Neural crest cell (in vitro differentiated cells): ENCODE data around the gene WDSUB1. TPM values are rescaled to one million over a fixed set of nuclear protein-coding genes. Genes with fewer than 3 reads are reported as not detected.

ENCODE experiments used
- DNase-seq: peaks from one replicate; pipeline ENCODE4 v3.0.0; 2021; ENCODE audit warnings: low read depth, mixed read lengths, low spot score
- H3K27ac Mint-ChIP-seq: one replicate; pipeline ENCODE4 v1.8.0; 2021; ENCODE audit warnings: mild to moderate bottlenecking, mixed read lengths; ENCODE audit not compliant: unreplicated experiment
- H3K27me3 Mint-ChIP-seq: 2 replicates; pipeline ENCODE4 v1.8.0; 2021; ENCODE audit warnings: low read depth, mild to moderate bottlenecking, mixed read lengths
- H3K36me3 Mint-ChIP-seq: 2 replicates; pipeline ENCODE4 v1.8.0; 2021; ENCODE audit warnings: low read depth, mild to moderate bottlenecking, mixed read lengths
- H3K4me1 Mint-ChIP-seq: 2 replicates; pipeline ENCODE4 v1.8.0; 2021; ENCODE audit warnings: mixed read lengths
- H3K4me3 Mint-ChIP-seq: one replicate; pipeline ENCODE4 v1.8.0; 2021; ENCODE audit warnings: mild to moderate bottlenecking, mixed read lengths
- H3K9me3 Mint-ChIP-seq: 2 replicates; pipeline ENCODE4 v1.8.0; 2021; ENCODE audit warnings: mixed read lengths
- CTCF ChIP-seq: fragments of 200-600 bp; sonication (generic); conservative IDR thresholded peaks from 2 replicates; pipeline ENCODE4 v1.5.0; 2021; ENCODE audit warnings: antibody characterized with exemption, mild to moderate bottlenecking
- total RNA-seq: library from RNA; stranded (reverse); gene quantifications from 2 replicates; pipeline ENCODE4 v1.2.1, GENCODE V29; 2021

Gene WDSUB1
- total RNA-seq, 1 donor from 2014 or later, result 4.9 TPM

- no peak for DNase-seq
- Mint-ChIP-seq H3K9me3 (no peaks in the 10 kb centered on the region), H3K27me3 (no peaks in the 10 kb centered on the region), H3K4me1 (peaks cover 7% of the 10 kb centered on the region), H3K4me3 (no peak overlapping the region), H3K36me3 (peaks cover 22% of the 10 kb centered on the region), H3K27ac (no peak overlapping the region)
- TF ChIP-seq CTCF, result no peak
Measured at GRCh38 chr2:159218389-159218788, 68.1 kb downstream of the WDSUB1 start.

GRCh38 chr2:159217676-159218075, 68.8 kb downstream of the WDSUB1 start:
- H3K4me1 Mint-ChIP-seq, result peaks cover 7% of the 10 kb centered on the region
- H3K36me3 Mint-ChIP-seq, result peaks cover 22% of the 10 kb centered on the region
- no peak overlapping the region for H3K27ac Mint-ChIP-seq
- no peak overlapping the region for H3K4me3 Mint-ChIP-seq
- TF ChIP-seq CTCF, result no peak
- no peaks in the 10 kb centered on the region for H3K27me3 Mint-ChIP-seq
- no peak for DNase-seq
- H3K9me3 Mint-ChIP-seq, result no peaks in the 10 kb centered on the region

DNA sequence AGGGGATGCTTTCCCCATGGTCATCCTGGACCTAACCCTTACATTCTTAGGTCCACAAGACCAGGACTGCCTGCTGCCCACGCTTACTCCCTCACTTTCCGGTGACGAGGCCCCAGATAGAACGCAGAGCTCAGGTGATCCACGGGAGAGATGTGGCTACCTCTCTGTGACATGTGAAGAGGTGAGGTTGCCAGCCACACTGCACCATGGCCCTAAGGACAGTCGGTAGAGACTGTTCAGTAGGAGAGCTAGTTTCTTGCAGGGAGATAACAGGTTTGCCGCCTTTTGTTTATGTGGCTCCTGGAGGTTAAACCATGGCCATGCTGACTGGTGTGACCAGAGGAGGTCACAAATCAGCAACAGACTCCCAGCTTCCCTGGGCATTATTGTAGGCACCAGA, 71.4 kb downstream of the WDSUB1 start:
- Mint-ChIP-seq H3K4me1 (peaks cover 25% of the 10 kb centered on the region), H3K27ac (no peak overlapping the region), H3K27me3 (no peaks in the 10 kb centered on the region), H3K36me3 (peaks cover 23% of the 10 kb centered on the region), H3K9me3 (no peaks in the 10 kb centered on the region), H3K4me3 (no peak overlapping the region)
- no peak for TF ChIP-seq CTCF
- DNase-seq, result no peak

- no peaks in the 10 kb centered on the region for H3K9me3 Mint-ChIP-seq
- peaks cover 32% of the 10 kb centered on the region for H3K4me1 Mint-ChIP-seq
- no peak for TF ChIP-seq CTCF
- no peak overlapping the region for H3K4me3 Mint-ChIP-seq
- no peaks in the 10 kb centered on the region for H3K27me3 Mint-ChIP-seq
- no peak overlapping the region for H3K27ac Mint-ChIP-seq
- peaks cover 23% of the 10 kb centered on the region for H3K36me3 Mint-ChIP-seq
- DNase-seq, result no peak
Measured at GRCh38 chr2:159214325-159214865, 72.1 kb downstream of the WDSUB1 start.

- no peak for TF ChIP-seq CTCF
- Mint-ChIP-seq H3K4me1 (peaks cover 29% of the 10 kb centered on the region), H3K4me3 (no peak overlapping the region), H3K36me3 (peaks cover 18% of the 10 kb centered on the region), H3K27me3 (no peaks in the 10 kb centered on the region), H3K27ac (no peak overlapping the region), H3K9me3 (no peaks in the 10 kb centered on the region)
- no peak for DNase-seq
Measured at GRCh38 chr2:159213296-159213695, 73.2 kb downstream of the WDSUB1 start.
